ENCODE measurements around the gene SLF2.

GRCh38 chr10:100912605-100913469, at the start of gene SLF2:
- TF ChIP-seq CTCF (IDR thresholded peaks at IDR 0.05) (no peak), POLR2A (IDR thresholded peaks at IDR 0.05) (no peak)

Measured in lower leg skin (tissue), 3 donors.